ENCODE data around the gene TMEM39B. TPM values are rescaled to one million over a fixed set of nuclear protein-coding genes. Genes with fewer than 3 reads are reported as not detected.
"Not testable (repeated sequence)": the region's sequence is repeated elsewhere in the genome, so short reads cannot be mapped to it uniquely, and the experiment has no call there.

Gene TMEM39B
- total RNA-seq, 6 experiments from 2014 or later: 17.6 to 23.2 (median 20.8) TPM

DNA sequence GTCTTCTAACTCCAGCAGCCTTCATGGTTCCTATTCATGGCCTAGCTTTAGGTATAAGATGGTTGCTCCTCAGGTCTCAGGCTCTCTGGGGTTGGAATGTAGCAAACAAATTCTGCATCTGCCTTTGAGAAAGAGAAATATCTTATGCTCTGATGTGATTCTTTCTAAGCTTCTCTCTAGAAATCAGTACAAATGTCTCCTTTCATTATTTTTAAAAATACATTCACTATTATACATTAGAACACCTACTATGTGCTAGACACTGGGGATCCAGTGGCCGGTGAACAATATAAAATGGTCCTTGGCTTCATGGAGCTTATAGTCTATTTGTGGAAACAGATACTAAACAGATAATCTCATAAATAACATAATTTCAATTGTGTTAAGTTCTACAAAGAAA is 16.1 kb upstream of the TMEM39B start:
- no peak overlapping the region for H3K4me3 Mint-ChIP-seq
- H3K36me3 Mint-ChIP-seq (ENCODE audit: low read depth): peaks cover 50% of the 10 kb centered on the region
- peaks cover 11% of the 10 kb centered on the region for H3K27me3 Mint-ChIP-seq (ENCODE audit: insufficient read depth)
- H3K4me1 Mint-ChIP-seq (ENCODE audit: low read depth): peaks cover 26% of the 10 kb centered on the region
- peak overlapping the region; percentile 11; the same call in 1 of the 2 replicates for H3K27ac Mint-ChIP-seq
- TF ChIP-seq CTCF (IDR thresholded peaks at IDR 0.05): no peak
- DNase-seq: no peak
- H3K9me3 Mint-ChIP-seq: peaks cover 6% of the 10 kb centered on the region; the same call in 1 of the 2 replicates

DNA sequence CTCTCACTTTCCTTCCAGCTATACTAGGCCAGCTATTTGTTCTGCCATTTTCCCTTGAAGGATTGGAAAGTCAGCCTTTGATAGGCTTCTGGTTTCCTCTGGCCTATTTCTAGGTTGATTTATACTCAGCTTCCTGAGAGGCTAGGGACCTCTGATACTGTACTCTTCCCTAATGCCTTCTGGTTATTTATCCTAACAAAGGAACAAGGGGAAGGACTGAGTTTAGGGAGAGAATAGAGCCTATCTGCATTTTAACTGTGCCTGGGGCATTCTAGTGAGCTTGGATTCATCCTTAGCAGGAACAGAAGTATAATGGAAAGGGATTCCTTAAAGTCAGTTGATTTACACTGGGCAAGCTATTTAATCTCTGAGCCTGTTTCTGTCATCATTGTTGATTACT is 11.8 kb upstream of the TMEM39B start:
- no peak for TF ChIP-seq CTCF (IDR thresholded peaks at IDR 0.05)
- DNase-seq: no peak
- H3K27ac Mint-ChIP-seq: peak overlapping the region; percentile 78
- no peaks in the 10 kb centered on the region for H3K9me3 Mint-ChIP-seq
- H3K27me3 Mint-ChIP-seq (ENCODE audit: insufficient read depth): peaks cover 8% of the 10 kb centered on the region; the same call in 1 of the 2 replicates
- H3K4me3 Mint-ChIP-seq: no peak overlapping the region
- H3K4me1 Mint-ChIP-seq (ENCODE audit: low read depth): peaks cover 36% of the 10 kb centered on the region
- peaks cover 34% of the 10 kb centered on the region for H3K36me3 Mint-ChIP-seq (ENCODE audit: low read depth)

GRCh38 chr1:32062867-32063230 is 9.9 kb upstream of the TMEM39B start:
- H3K9me3 Mint-ChIP-seq: no peaks in the 10 kb centered on the region
- peak; percentile 18 for DNase-seq
- H3K4me3 Mint-ChIP-seq: peak overlapping the region; percentile 56
- H3K36me3 Mint-ChIP-seq (ENCODE audit: low read depth): peaks cover 26% of the 10 kb centered on the region
- peaks cover 11% of the 10 kb centered on the region for H3K27me3 Mint-ChIP-seq (ENCODE audit: insufficient read depth)
- H3K27ac Mint-ChIP-seq: peak overlapping the region; percentile 93
- no peak for TF ChIP-seq CTCF (IDR thresholded peaks at IDR 0.05)
- H3K4me1 Mint-ChIP-seq (ENCODE audit: low read depth): peaks cover 46% of the 10 kb centered on the region

GRCh38 chr1:32063261-32063681 is 9.5 kb upstream of the TMEM39B start:
- peak; percentile 64 for DNase-seq
- peak overlapping the region; percentile 38; the same call in 1 of the 2 replicates for H3K4me3 Mint-ChIP-seq

GRCh38 chr1:32065613-32066488 is 6.9 kb upstream of the TMEM39B start:
- Mint-ChIP-seq H3K27ac (0 out of 2 replicates have a peak overlapping the region, but pooled peaks have one; percentile 64), H3K27me3 (ENCODE audit: insufficient read depth) (peaks cover 15% of the 10 kb centered on the region), H3K4me1 (ENCODE audit: low read depth) (peaks cover 65% of the 10 kb centered on the region), H3K4me3 (peak overlapping the region; percentile 24; the same call in 1 of the 2 replicates)
- not testable (repeated sequence) for DNase-seq; H3K36me3 Mint-ChIP-seq (ENCODE audit: low read depth); H3K9me3 Mint-ChIP-seq

More at GRCh38 chr1:32063261-32063681, 9.5 kb upstream of the TMEM39B start:
- Mint-ChIP-seq H3K36me3 (ENCODE audit: low read depth) (peaks cover 23% of the 10 kb centered on the region), H3K27me3 (ENCODE audit: insufficient read depth) (peaks cover 9% of the 10 kb centered on the region), H3K9me3 (no peaks in the 10 kb centered on the region), H3K4me1 (ENCODE audit: low read depth) (peaks cover 49% of the 10 kb centered on the region), H3K27ac (peak overlapping the region; percentile 93)
- peak; percentile 85 for TF ChIP-seq CTCF (IDR thresholded peaks at IDR 0.05)

DNA sequence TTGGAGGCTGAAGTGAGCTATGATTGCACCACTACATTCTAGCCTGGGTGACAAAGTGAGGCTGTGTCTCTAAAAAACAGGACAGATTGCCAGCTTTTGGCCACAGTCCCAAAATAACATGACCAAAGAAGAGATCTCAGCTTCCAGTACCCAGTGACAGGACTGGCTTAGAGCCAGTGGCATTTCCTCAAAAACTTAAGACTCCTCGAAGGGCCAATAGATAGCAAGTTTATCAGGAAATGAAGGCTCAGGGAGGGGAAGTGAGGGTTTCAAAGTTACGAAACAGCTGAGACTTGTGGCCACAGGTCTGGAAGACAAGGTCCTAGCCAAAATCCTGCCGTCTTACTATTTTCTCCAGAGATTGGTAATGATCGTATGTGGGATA is 6.3 kb upstream of the TMEM39B start:
- peak overlapping the region; percentile 64 for H3K27ac Mint-ChIP-seq
- H3K36me3 Mint-ChIP-seq (ENCODE audit: low read depth): peaks cover 9% of the 10 kb centered on the region; the same call in 1 of the 2 replicates
- H3K27me3 Mint-ChIP-seq (ENCODE audit: insufficient read depth): peaks cover 14% of the 10 kb centered on the region
- H3K4me1 Mint-ChIP-seq (ENCODE audit: low read depth): peaks cover 60% of the 10 kb centered on the region
- TF ChIP-seq CTCF (IDR thresholded peaks at IDR 0.05): no peak
- no peaks in the 10 kb centered on the region for H3K9me3 Mint-ChIP-seq
- peak overlapping the region; percentile 24; the same call in 1 of the 2 replicates for H3K4me3 Mint-ChIP-seq
- DNase-seq: peak; percentile 65

All from HFFc6 (cell line).